ENCODE results near the gene C10orf53.

The C10orf53 gene

GRCh38 chr10:49688920-49689319 is 9.5 kb downstream of the C10orf53 start:
- no peak overlapping the region for H3K4me3 ChIP-seq (ENCODE audit: low read depth, low read length)
- DNase-seq (ENCODE audit: low read depth): no peak
- no peak for TF ChIP-seq CTCF (IDR thresholded peaks at IDR 0.05; ENCODE audit: low read depth, low read length, missing control alignments)

GRCh38 chr10:49689882-49690510 is 10.5 kb downstream of the C10orf53 start:
- DNase-seq (ENCODE audit: low read depth): no peak
- TF ChIP-seq CTCF (IDR thresholded peaks at IDR 0.05; ENCODE audit: low read depth, low read length, missing control alignments): no peak
- no peak overlapping the region for H3K4me3 ChIP-seq (ENCODE audit: low read depth, low read length)

- no peak overlapping the region for H3K4me3 ChIP-seq (ENCODE audit: low read depth, low read length)
- no peak for TF ChIP-seq CTCF (IDR thresholded peaks at IDR 0.05; ENCODE audit: low read depth, low read length, missing control alignments)
- no peak for DNase-seq (ENCODE audit: low read depth)
Observed at GRCh38 chr10:49690698-49691356, 11.4 kb downstream of the C10orf53 start.

- DNase-seq (ENCODE audit: low read depth): no peak
- TF ChIP-seq CTCF (IDR thresholded peaks at IDR 0.05; ENCODE audit: low read depth, low read length, missing control alignments): no peak
- no peak overlapping the region for H3K4me3 ChIP-seq (ENCODE audit: low read depth, low read length)
Observed at GRCh38 chr10:49691588-49691987, 12.1 kb downstream of the C10orf53 start.

- no peak overlapping the region for H3K4me3 ChIP-seq (ENCODE audit: low read depth, low read length)
- no peak for TF ChIP-seq CTCF (IDR thresholded peaks at IDR 0.05; ENCODE audit: low read depth, low read length, missing control alignments)
- no peak for DNase-seq (ENCODE audit: low read depth)
Observed at GRCh38 chr10:49694466-49694865, 15.0 kb downstream of the C10orf53 start.

GRCh38 chr10:49696311-49696710 is 16.9 kb downstream of the C10orf53 start:
- no peak for TF ChIP-seq CTCF (IDR thresholded peaks at IDR 0.05; ENCODE audit: low read depth, low read length, missing control alignments)
- H3K4me3 ChIP-seq (ENCODE audit: low read depth, low read length): no peak overlapping the region
- DNase-seq (ENCODE audit: low read depth): no peak

GRCh38 chr10:49698679-49699078 is 19.2 kb downstream of the C10orf53 start:
- H3K4me3 ChIP-seq (ENCODE audit: low read depth, low read length): no peak overlapping the region
- DNase-seq (ENCODE audit: low read depth): no peak
- no peak for TF ChIP-seq CTCF (IDR thresholded peaks at IDR 0.05; ENCODE audit: low read depth, low read length, missing control alignments)
